GM12878 (cell line): ENCODE results near the gene LIMA1. TPM values are rescaled to one million over a fixed set of nuclear protein-coding genes. Genes with fewer than 3 reads are reported as not detected.
"Not testable (repeated sequence)": the region's sequence is repeated elsewhere in the genome, so short reads cannot be mapped to it uniquely, and the experiment has no call there.

Source experiments
- ATAC-seq: fragments of 200-7000 bp; cut with Tn5 transposase; 3 replicates; pipeline ENCODE4 v1.9.1; 2020; ENCODE audit warnings: mild to moderate bottlenecking, moderate library complexity
- BruUV-seq: library from RNA; stranded (reverse); fragments of 400-500 nt; replicated peaks from 2 replicates; lab custom pipeline; 2021; lab: Mats Ljungman, UMichigan
- CTCF ChIA-PET: fragments of 300-600 bp; sonication (Branson Sonifier 250); formaldehyde crosslinking; extraction: SDS; loops from one replicate; lab custom pipeline; 2021; ENCODE audit warnings: inconsistent platforms; lab: Yijun Ruan, JAX
- POLR2A ChIA-PET: fragments of 350-600 bp; formaldehyde crosslinking; extraction: SDS; loops from one replicate; lab custom pipeline; 2021; ENCODE audit warnings: inconsistent platforms; lab: Charles Lee
- RAD21 ChIA-PET: fragments of 300-600 bp; sonication (Branson Sonifier 250); formaldehyde crosslinking; loops from one replicate; lab custom pipeline; 2023; ENCODE audit warnings: antibody characterized with exemption; ENCODE audit not compliant: unreplicated experiment; lab: Charles Lee
- SMC1A ChIA-PET: fragments of 300-600 bp; sonication (Branson Sonifier 250); formaldehyde crosslinking; loops from one replicate; lab custom pipeline; 2023; ENCODE audit not compliant: unreplicated experiment, uncharacterized antibody; lab: Charles Lee
- DNase-seq: peaks from one replicate; pipeline ENCODE4 v3.0.0-alpha.2; 2011; ENCODE audit warnings: low read depth, low spot score
- FAIRE-seq: peaks from 3 replicates; lab custom pipeline; 2011; peaks lifted over from hg19 to GRCh38; lab: Jason Lieb, UNC
- H2AFZ ChIP-seq: 2 replicates; pipeline ENCODE4 v1.6.0; 2011; ENCODE audit warnings: low read depth, low read length, control low read depth; ENCODE audit not compliant: control insufficient read depth
- H3K27ac ChIP-seq: 2 replicates; pipeline ENCODE4 v1.5.1; 2011; ENCODE audit warnings: control low read depth; ENCODE audit not compliant: control insufficient read depth, insufficient read depth
- H3K27me3 ChIP-seq, 2 experiments: replicated peaks in 1 of 2; 2 replicates each; pipeline versions ENCODE4 v1.6.0 to v1.6.1; 2011; ENCODE audit warnings: low read length in 1 of 2; ENCODE audit not compliant: control insufficient read depth in 2 of 2, insufficient read depth in 2 of 2
- H3K36me3 ChIP-seq, 2 experiments: 2 replicates each; pipeline ENCODE4 v1.5.1; 2011; ENCODE audit warnings: low read length in 1 of 2; ENCODE audit not compliant: control insufficient read depth in 2 of 2, insufficient read depth in 2 of 2
- H3K4me1 ChIP-seq: 2 replicates; pipeline ENCODE4 v1.6.1; 2011; ENCODE audit warnings: mild to moderate bottlenecking, low read length, moderate library complexity, mixed read lengths; ENCODE audit not compliant: control insufficient read depth, insufficient read depth
- H3K4me2 ChIP-seq: 2 replicates; pipeline ENCODE4 v1.6.0; 2011; ENCODE audit warnings: control low read depth; ENCODE audit not compliant: control insufficient read depth, insufficient read depth
- H3K4me3 ChIP-seq: fragments of 200-600 bp; sonication (generic); 2 replicates; pipeline ENCODE4 v1.5.1; 2016
- H3K79me2 ChIP-seq: 2 replicates; pipeline ENCODE4 v1.6.0; 2011; ENCODE audit warnings: low read length; ENCODE audit not compliant: control insufficient read depth, insufficient read depth
- H3K9ac ChIP-seq: 2 replicates; pipeline ENCODE4 v1.8.0; 2011; ENCODE audit warnings: low read length, control low read depth, mixed read lengths; ENCODE audit not compliant: control insufficient read depth, insufficient read depth
- H3K9me3 ChIP-seq: replicated peaks from 3 replicates; pipeline ENCODE4 v1.5.1; 2011; ENCODE audit warnings: mild to moderate bottlenecking, low read length; ENCODE audit not compliant: control insufficient read depth, insufficient read depth
- H4K20me1 ChIP-seq: 2 replicates; pipeline ENCODE4 v1.6.0; 2011; ENCODE audit not compliant: control insufficient read depth, insufficient read depth
- BHLHE40 ChIP-seq, 2 experiments: fragments of 450-650 bp in 1 of 2; IDR thresholded peaks; 2 replicates each; pipeline ENCODE4 v1.6.1; 2011 to 2017; ENCODE audit warnings: low read depth in 2 of 2, borderline replicate concordance in 1 of 2, improper control_type of control experiment in 1 of 2, low read length in 1 of 2, mild to moderate bottlenecking in 1 of 2
- CHD1 ChIP-seq: IDR thresholded peaks from 2 replicates; pipeline ENCODE4 v1.6.1; 2012; ENCODE audit warnings: low read depth, low read length, improper control_type of control experiment
- EZH2 ChIP-seq: IDR thresholded peaks from 2 replicates; pipeline ENCODE4 v1.6.1; 2012; ENCODE audit warnings: low read depth, mild to moderate bottlenecking, control low read depth, inconsistent platforms, low read length, borderline replicate concordance; ENCODE audit not compliant: control insufficient read depth
- IKZF2 ChIP-seq, 2 experiments: fragments of 450-650 bp; IDR thresholded peaks; 2 replicates each; pipeline ENCODE4 v1.6.1; 2017; ENCODE audit warnings: mild to moderate bottlenecking in 2 of 2, moderate library complexity in 2 of 2
- KLF5 ChIP-seq: fragments of 450-650 bp; IDR thresholded peaks from 2 replicates; pipeline ENCODE4 v1.6.1; 2014; ENCODE audit warnings: mild to moderate bottlenecking; ENCODE audit not compliant: partially characterized antibody
- MTA2 ChIP-seq: fragments of 450-650 bp; IDR thresholded peaks from 2 replicates; pipeline ENCODE4 v1.6.1; 2016; ENCODE audit warnings: low read depth, mild to moderate bottlenecking, moderate library complexity
- MXI1 ChIP-seq: fragments of 150-350 bp; IDR thresholded peaks from 2 replicates; pipeline ENCODE4 v1.6.1; 2011; ENCODE audit warnings: low read depth, mild to moderate bottlenecking, inconsistent platforms, low read length, improper control_type of control experiment
- NBN ChIP-seq: fragments of 450-650 bp; IDR thresholded peaks from 2 replicates; pipeline ENCODE4 v1.6.1; 2016
- PAX8 ChIP-seq: fragments of 450-650 bp; IDR thresholded peaks from 2 replicates; pipeline ENCODE4 v1.6.1; 2017; ENCODE audit warnings: mild to moderate bottlenecking, moderate library complexity
- RAD21 ChIP-seq: IDR thresholded peaks from 2 replicates; pipeline ENCODE4 v1.6.1; 2011; ENCODE audit warnings: mild to moderate bottlenecking, low read depth, low read length, moderate library complexity; ENCODE audit not compliant: insufficient read depth
- RAD51 ChIP-seq: fragments of 450-650 bp; IDR thresholded peaks from 2 replicates; pipeline ENCODE4 v1.6.1; 2016; ENCODE audit warnings: moderate library complexity, mild to moderate bottlenecking, inconsistent platforms
- RELA ChIP-seq: fragments of 450-650 bp; IDR thresholded peaks from 2 replicates; pipeline ENCODE4 v1.8.0; 2014; ENCODE audit warnings: borderline replicate concordance; ENCODE audit not compliant: partially characterized antibody
- RELB ChIP-seq: fragments of 450-650 bp; IDR thresholded peaks from 2 replicates; pipeline ENCODE4 v1.6.1; 2017; ENCODE audit warnings: low read depth, mild to moderate bottlenecking, moderate library complexity
- SREBF1 ChIP-seq: IDR thresholded peaks from 2 replicates; pipeline ENCODE4 v1.6.1; 2012; ENCODE audit warnings: mild to moderate bottlenecking, low read length
- SREBF2 ChIP-seq: IDR thresholded peaks from 2 replicates; pipeline ENCODE4 v1.6.1; 2012; ENCODE audit warnings: mild to moderate bottlenecking, low read length
- TBL1XR1 ChIP-seq: IDR thresholded peaks from 2 replicates; pipeline ENCODE4 v1.6.1; 2012; ENCODE audit warnings: low read depth, low read length, improper control_type of control experiment
- ZBED1 ChIP-seq: IDR thresholded peaks from 2 replicates; pipeline ENCODE4 v1.6.1; 2016; ENCODE audit warnings: borderline replicate concordance
- WGBS: methylation state at CpG from one replicate; pipeline ENCODE4 v1.1.6; 2016; ENCODE audit warnings: low lambda C conversion rate; ENCODE audit not compliant: insufficient replicate concordance, insufficient coverage; ENCODE audit errors: missing lambda C conversion rate; 5-methylcytosine and 5-hydroxymethylcytosine counted together
- in situ Hi-C: fragments of 300-500 bp; cut with MboI; formaldehyde crosslinking; loops from 9 replicates; pipeline ENCODE4 v1.14.3; 2018; ENCODE audit warnings: mixed read lengths
- intact Hi-C: fragments of 100-400 bp; cut with micrococcal nuclease; formaldehyde crosslinking; loops from one replicate; pipeline ENCODE4 v1.14.2; 2022; ENCODE audit not compliant: unreplicated experiment
- polyA plus RNA-seq, 11 experiments: library from polyadenylated mRNA; depleted of rRNA in 4 of 11; unstranded in 6 of 11; stranded (reverse) in 5 of 11; fragments of >200 nt; fragmentation: Nextera tagmentation in 4 of 11; fragmentation: Illumina TruSeq in 1 of 11; extraction: Ambion mirVana in 4 of 11; extraction: Trizol in 1 of 11; gene quantifications; 1 replicate in 1 of 11; 2 replicates in 10 of 11; pipeline versions ENCODE4 v1.2.1 to v1.2.3, GENCODE V29; 2011 to 2016; ENCODE audit warnings: inconsistent platforms in 2 of 11, missing spikeins in 2 of 11, low read depth in 1 of 11
- total RNA-seq, 4 experiments: library from RNA; depleted of rRNA in 3 of 4; stranded (reverse); fragments of >200 nt in 3 of 4; fragmentation: Illumina TruSeq in 1 of 4; extraction: Trizol in 1 of 4; gene quantifications; 2 replicates each; pipeline versions ENCODE4 v1.2.1 to v1.2.3, GENCODE V29; 2013 to 2021

LIMA1 gene
- total and polyA plus RNA-seq, 10 of the 15 experiments (the other 5 are each of a cell fraction or from before 2014, with no cell fraction given), result 53.2 to 109 (median 60.8) TPM

GRCh38 chr12:50275127-50275526 is 8.2 kb downstream of the LIMA1 start:
- H4K20me1 ChIP-seq, H3K4me2 ChIP-seq, H3K79me2 ChIP-seq, H3K4me3 ChIP-seq, H3K36me3 ChIP-seq, FAIRE-seq, H3K27me3 ChIP-seq, H2AFZ ChIP-seq, DNase-seq, in situ Hi-C loops, H3K9ac ChIP-seq, RAD21 ChIA-PET, H3K9me3 ChIP-seq, BruUV-seq, ATAC-seq, H3K4me1 ChIP-seq, intact Hi-C loops, H3K27ac ChIP-seq: not testable (repeated sequence)
- ChIA-PET POLR2A (interaction anchor here (0.9 kb wide), 1 partner anchor 8 kb away, joined by 4 read pairs; the partner anchor contains the start of gene LIMA1), SMC1A (interaction anchor here (1.5 kb wide), 1 partner anchor 99 kb away, joined by 4 read pairs; no protein-coding TSS in a partner anchor), CTCF (interaction anchor here (1.0 to 4.0 kb wide), 2 partner anchors 16 to 190 kb away, joined by 3 to 13 read pairs; partner anchors contain the start of gene SMARCD1)
- 88% methylated on average over 5 of the region's 5 CpGs for WGBS

GRCh38 chr12:50271724-50272247 is 11.5 kb downstream of the LIMA1 start:
- ChIA-PET SMC1A (interaction anchor here (0.8 kb wide), 1 partner anchor 12 kb away, joined by 3 read pairs; the partner anchor contains the start of gene LIMA1), CTCF (interaction anchor here (0.7 kb wide), 1 partner anchor 92 kb away, joined by 3 read pairs; no protein-coding TSS in a partner anchor)
- H4K20me1 ChIP-seq, result no peaks in the 10 kb centered on the region
- H3K4me3 ChIP-seq, result no peak overlapping the region
- no peak overlapping the region for H3K27ac ChIP-seq
- DNase-seq (no peak), FAIRE-seq (no peak)
- intact Hi-C loops, result no loop called here
- H3K79me2 ChIP-seq, result no peaks in the 10 kb centered on the region
- H3K9ac ChIP-seq, result no peak overlapping the region
- H3K27me3 ChIP-seq, result no peaks in the 10 kb centered on the region
- TF ChIP-seq IKZF2 (IDR thresholded peaks at IDR 0.05) (no peak), RAD51 (no peak), MTA2 (no peak), KLF5 (no peak), EZH2 (no peak), RELB (no peak), RAD21 (no peak), NBN (no peak), PAX8 (no peak), SREBF1 (no peak), SREBF2 (no peak), BHLHE40 (IDR thresholded peaks at IDR 0.05; ENCODE audit: borderline replicate concordance in 1 of 2, low read depth in 2 of 2, low read length in 1 of 2) (no peak), TBL1XR1 (no peak), CHD1 (no peak), ZBED1 (no peak), MXI1 (no peak), RELA (no peak)
- TF ChIP-seq, all 136 proteins: peak for 0
- Histone ChIP-seq H3K9me3 (no peaks in the 10 kb centered on the region), H3K36me3 (no peaks in the 10 kb centered on the region), H3K4me2 (no peak overlapping the region), H3K4me1 (no peaks in the 10 kb centered on the region), H2AFZ (no peak overlapping the region)
- in situ Hi-C loops, result no loop called here
- POLR2A ChIA-PET, result interaction anchor here (1.6 kb wide), 1 partner anchor 17 kb away, joined by 4 read pairs; no protein-coding TSS in a partner anchor
- RAD21 ChIA-PET, result interaction anchor here (0.6 kb wide), 1 partner anchor 11 kb away, joined by 3 read pairs; no protein-coding TSS in a partner anchor
- no peak for ATAC-seq
- WGBS, result 95% methylated on average over 2 of the region's 2 CpGs
- BruUV-seq, result no TSS peak
